ENCODE data around the gene STIMATE.

The STIMATE gene

GRCh38 chr3:52829482-52829881 lies 67.9 kb downstream of the STIMATE start:
- TF ChIP-seq CTCF (conservative IDR thresholded peaks at IDR 0.05), result no peak
- no peak overlapping the region for H3K27ac ChIP-seq

GRCh38 chr3:52827866-52828376 lies 69.4 kb downstream of the STIMATE start:
- no peak overlapping the region for H3K27ac ChIP-seq
- no peak for TF ChIP-seq CTCF (conservative IDR thresholded peaks at IDR 0.05)

DNA sequence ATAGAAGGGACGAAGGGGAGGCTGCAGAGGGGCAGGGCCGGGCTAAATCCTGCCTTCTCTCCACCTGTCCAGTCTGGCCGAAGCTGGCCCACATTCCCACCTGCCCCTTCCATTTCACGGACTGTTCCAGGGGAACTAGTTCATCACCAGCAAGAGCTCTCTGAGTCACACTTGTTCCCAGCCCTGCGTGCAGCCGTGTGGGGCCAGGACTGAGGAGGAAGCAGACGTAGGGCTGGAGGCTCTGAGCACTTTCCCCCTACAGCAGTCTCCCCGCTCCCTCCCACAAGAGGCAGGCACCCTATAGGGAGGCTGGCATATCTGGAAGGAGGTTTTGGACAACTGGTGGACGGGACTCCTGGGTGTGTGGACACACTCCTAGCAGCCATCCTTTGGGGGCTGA lies 69.9 kb downstream of the STIMATE start:
- no peak for TF ChIP-seq CTCF (conservative IDR thresholded peaks at IDR 0.05)
- no peak overlapping the region for H3K27ac ChIP-seq

DNA sequence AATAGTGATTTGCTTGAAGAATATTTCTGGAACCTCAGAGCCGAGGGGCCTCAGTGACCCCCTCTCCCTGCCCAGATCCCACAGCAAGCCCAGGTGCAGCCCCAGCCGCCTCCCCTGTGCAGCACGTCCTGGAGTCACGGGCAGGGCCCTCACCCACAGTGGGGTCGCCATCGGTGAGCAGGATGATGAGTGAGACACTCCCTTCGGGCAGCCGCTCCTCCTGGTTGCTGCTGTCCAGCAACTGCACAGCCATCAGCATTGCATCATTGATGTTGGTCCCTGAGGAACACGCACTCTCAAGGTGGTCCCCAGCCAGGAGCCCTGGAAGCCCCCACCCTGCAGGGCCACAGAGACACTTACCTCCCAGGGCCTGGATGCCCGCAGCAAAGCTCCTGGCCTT lies 73.3 kb downstream of the STIMATE start:
- TF ChIP-seq CTCF (conservative IDR thresholded peaks at IDR 0.05), result no peak
- no peak overlapping the region for H3K27ac ChIP-seq

GRCh38 chr3:52822363-52822762 lies 75.0 kb downstream of the STIMATE start:
- TF ChIP-seq CTCF (conservative IDR thresholded peaks at IDR 0.05), result no peak
- H3K27ac ChIP-seq, result no peak overlapping the region

GRCh38 chr3:52820736-52821135 lies 76.6 kb downstream of the STIMATE start:
- H3K27ac ChIP-seq, result no peak overlapping the region
- TF ChIP-seq CTCF (conservative IDR thresholded peaks at IDR 0.05), result no peak; the same call in 1 of the 2 replicates

DNA sequence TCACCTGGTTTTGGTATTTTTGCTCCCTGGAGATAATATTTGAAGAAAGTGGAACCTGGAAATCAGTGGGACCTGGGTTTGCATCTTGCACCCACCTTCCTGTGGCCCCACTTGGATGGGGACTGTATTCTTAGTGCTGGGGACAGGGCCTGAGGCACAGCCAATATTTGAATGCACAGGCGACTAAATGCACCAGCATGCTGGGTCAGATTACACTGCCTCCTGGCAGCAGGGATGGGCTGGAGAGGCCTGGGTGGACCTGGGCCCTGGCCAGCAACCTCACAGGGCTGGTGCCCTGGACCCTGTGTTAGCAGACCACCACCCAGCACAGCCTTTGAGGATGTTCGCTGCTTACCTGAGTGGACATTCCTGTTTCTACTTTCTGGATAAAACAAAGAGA lies 77.4 kb downstream of the STIMATE start:
- no peak overlapping the region for H3K27ac ChIP-seq
- TF ChIP-seq CTCF (conservative IDR thresholded peaks at IDR 0.05), result no peak

Measured in VCaP (cell line).